NCI-H345 (cell line): ENCODE results near the gene PMS2.
A peak's percentile ranks its signal among the peaks of the same experiment; 100 is the strongest.
"Not testable (repeated sequence)": the region's sequence is repeated elsewhere in the genome, so short reads cannot be mapped to it uniquely, and the experiment has no call there.

Source experiments
- DNase-seq: peaks from one replicate; lab custom pipeline; 2025; lab: John Stamatoyannopoulos, UW

The PMS2 gene

GRCh38 chr7:6008668-6009611 lies at the start of gene PMS2, which contains the start of gene AIMP2:
Gene PMS2, minus strand, starts transcription at chr7:6009049. Its CDS starts 30 bp downstream, at chr7:6009019.
Gene AIMP2, plus strand, starts transcription at chr7:6009272. Its CDS starts 92 bp downstream, at chr7:6009364.
- DNase-seq: peak; percentile 99

- DNase-seq: no peak
Observed at GRCh38 chr7:6057316-6058129, 48.7 kb upstream of the PMS2 start.

- no peak for DNase-seq
Observed at GRCh38 chr7:6056616-6057015, 47.8 kb upstream of the PMS2 start.

GRCh38 chr7:6051185-6051584 lies 42.3 kb upstream of the PMS2 start:
- DNase-seq: not testable (repeated sequence)

- DNase-seq: no peak
Observed at GRCh38 chr7:6049780-6050179, 40.9 kb upstream of the PMS2 start.

- DNase-seq: no peak
Observed at GRCh38 chr7:6035686-6036085, 26.8 kb upstream of the PMS2 start.

GRCh38 chr7:6035165-6035564 lies 26.3 kb upstream of the PMS2 start:
- no peak for DNase-seq

GRCh38 chr7:6032641-6033040 lies 23.8 kb upstream of the PMS2 start:
- no peak for DNase-seq

GRCh38 chr7:6032167-6032566 lies 23.3 kb upstream of the PMS2 start:
- no peak for DNase-seq

GRCh38 chr7:6031567-6031966 lies 22.7 kb upstream of the PMS2 start:
- DNase-seq: no peak

GRCh38 chr7:6030988-6031387 lies 22.1 kb upstream of the PMS2 start, which contains the start of gene ANKRD61:
Gene ANKRD61, plus strand, starts transcription at chr7:6031376. Its CDS starts 0 bp downstream, at chr7:6031376.
- DNase-seq: no peak

- no peak for DNase-seq
Observed at GRCh38 chr7:6028563-6028962, 19.7 kb upstream of the PMS2 start.

- no peak for DNase-seq
Observed at GRCh38 chr7:6027806-6028365, 19.0 kb upstream of the PMS2 start.

GRCh38 chr7:6026820-6027311 lies 18.0 kb upstream of the PMS2 start:
- DNase-seq: no peak

GRCh38 chr7:6026011-6026819 lies 17.4 kb upstream of the PMS2 start:
- peak; percentile 24 for DNase-seq

GRCh38 chr7:6023974-6024435 lies 15.2 kb upstream of the PMS2 start:
- DNase-seq: no peak

- no peak for DNase-seq
Observed at GRCh38 chr7:6022707-6023106, 13.9 kb upstream of the PMS2 start.

GRCh38 chr7:6020371-6021286 lies 11.8 kb upstream of the PMS2 start:
- peak; percentile 61 for DNase-seq

- no peak for DNase-seq
Observed at GRCh38 chr7:6016653-6016966, 7.8 kb upstream of the PMS2 start.
